GM19452 (cell line): ENCODE measurements around the gene METTL8.
A peak's percentile ranks its signal among the peaks of the same experiment; 100 is the strongest.

ENCODE experiments used
- ATAC-seq: cut with Tn5 transposase; IDR thresholded peaks from one replicate; pipeline ENCODE4 v1.9.1; 2021; ENCODE audit not compliant: unreplicated experiment

The METTL8 gene

DNA sequence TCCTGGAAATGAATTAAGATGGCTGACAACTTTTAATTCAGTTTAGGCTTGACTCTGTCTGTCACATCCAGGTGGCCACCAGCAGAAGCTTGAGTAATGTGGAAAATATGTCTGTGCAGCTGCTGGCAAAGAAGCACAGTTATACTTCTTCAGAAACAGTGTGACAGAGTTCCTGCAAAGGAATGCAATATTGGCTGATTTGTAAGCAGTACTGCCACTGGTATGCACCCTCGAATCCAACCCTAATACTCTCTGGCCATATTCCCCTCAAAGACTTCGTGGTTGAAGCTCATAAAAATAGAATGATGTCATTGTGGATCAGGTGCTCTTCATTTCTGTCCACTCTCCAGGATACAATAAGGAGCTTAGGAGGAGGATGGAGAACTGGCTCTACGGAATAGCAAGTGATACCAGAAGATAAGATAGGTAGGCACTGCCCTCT lies 86.2 kb downstream of the METTL8 start:
- ATAC-seq: no peak

DNA sequence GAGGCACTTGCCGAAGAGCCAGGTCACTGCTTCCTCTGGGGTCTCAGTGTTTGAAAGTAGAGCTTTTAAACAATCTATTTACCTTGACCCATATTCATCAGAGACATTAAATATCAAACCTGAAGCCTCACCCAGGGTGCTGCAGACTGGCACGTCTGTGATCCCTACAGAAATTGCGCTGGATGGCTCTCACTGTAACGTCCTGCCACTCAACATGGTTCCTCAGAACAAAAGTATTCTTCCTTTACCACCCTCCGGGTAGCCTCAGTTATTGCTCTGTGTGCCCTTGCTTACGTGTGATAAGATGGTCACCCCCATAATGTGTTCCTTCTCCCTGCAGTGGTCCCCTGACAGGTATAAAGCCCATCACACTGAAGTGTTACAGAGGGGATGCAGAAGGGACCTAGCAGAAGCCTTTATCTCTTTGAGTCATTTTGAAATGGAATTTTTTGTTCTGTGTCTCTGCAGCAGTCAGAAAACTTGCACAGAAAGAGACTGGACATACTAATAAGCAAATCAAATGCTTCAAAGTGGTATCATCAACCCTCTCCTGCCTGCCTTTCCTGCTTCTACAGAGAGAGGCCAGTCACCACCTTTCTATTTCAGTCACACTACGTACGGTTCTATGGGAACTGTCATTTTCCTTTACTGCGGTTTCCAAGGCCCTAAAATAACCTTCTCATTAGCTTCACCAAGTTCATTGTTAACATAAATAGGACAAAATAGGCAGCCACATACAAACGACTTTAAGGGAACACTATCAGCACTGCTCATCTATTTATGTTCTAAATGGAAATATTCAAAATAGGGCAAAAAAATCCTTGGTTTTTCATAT lies 86.8 kb downstream of the METTL8 start:
- no peak for ATAC-seq

DNA sequence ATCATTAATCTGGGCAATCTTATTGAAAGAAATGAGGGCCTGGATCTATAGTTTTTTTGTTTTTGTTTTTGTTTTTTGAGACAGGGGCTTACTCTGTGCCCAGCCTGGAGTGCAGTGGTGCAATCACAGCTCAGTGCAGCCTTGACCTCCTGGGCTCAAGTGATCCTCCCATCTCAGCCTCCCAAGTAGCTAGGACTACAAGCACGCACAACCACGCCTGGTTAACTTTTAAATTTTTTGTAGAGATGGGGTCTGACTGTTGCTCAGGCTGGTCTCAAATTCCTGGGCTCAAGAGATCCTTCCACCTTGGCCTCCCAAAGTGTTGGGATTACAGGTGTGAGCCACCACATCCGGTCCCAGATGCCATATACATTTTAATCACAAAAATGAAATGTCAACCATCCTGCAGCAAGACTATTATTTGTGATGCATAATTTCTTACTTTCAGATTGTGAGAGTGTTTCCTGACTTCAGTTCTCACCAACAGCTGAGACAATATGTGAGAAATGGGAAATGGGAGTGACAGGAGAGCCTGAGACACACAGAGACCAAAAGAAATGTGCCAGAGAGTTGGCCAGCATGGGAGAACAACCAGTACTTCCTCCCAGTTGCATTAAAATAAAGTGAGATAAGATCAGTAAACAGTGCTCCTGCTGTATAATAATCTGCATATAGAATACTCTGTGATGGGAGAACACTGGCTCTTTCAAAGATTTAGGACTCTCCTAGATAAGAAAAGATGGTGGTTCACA lies 87.6 kb downstream of the METTL8 start:
- ATAC-seq: no peak

DNA sequence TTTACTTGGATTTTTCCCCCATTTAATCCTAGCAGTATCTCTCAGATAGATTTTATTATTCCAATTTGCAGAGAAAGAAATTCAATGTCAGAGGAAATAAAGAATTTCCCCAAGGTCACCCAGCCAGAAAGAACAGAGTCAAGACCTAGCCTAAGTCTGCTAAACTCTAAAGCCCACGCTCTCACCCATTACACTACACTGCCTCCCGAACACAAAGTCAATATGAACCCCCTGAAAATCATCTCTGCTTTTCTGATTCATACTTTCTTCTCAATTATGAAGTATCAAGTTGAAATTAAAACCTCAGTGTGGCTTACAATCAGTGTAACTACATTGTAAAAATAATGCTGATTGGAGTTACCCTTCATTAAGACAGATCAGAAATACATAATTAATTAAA lies 89.6 kb downstream of the METTL8 start:
- no peak for ATAC-seq

DNA sequence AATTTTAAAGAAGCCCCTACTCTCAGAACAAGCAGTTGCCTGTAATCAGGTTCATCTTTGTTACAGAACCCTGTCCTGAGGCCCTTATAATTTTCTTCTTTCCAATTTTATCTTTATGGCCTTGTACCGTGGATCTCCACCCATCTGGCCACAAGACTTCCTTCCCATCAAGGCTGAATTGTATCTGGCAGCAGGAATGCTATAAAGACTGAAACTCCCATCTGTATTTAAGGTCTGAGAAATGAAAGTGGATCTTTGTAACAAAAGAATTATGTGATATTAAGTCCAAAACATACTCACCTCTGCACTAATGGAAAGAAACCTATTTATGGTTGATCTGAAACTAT lies 91.8 kb downstream of the METTL8 start:
- ATAC-seq: no peak

DNA sequence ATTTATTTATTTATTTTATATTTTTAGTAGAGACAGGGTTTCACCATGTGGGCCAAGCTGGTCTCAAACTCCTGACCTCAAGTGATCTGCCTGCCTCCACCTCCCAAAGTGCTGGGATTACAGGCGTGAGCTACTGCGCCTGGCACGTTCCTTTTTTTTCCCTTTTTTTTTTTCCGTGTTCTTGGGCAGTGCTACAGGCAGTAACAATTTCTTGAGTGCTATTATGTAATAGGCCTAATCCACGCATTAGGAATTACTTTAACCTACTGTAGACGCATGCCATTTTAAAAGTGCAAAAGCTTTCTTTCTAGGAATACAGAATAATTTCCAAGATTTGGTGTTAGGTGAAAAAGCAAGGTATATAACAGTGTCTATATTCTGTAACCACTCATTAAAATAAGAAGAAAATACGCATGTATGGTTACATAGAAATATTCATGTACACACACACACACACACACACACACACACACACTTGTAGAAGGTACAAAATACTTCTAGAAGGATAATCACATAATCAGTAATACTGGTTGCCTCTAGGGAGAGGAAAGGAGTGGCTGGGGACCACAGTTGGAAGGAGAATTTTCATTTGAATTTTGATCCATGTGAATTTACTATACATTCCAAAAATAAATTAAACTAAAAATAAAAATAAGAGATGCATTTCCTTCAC lies 92.3 kb downstream of the METTL8 start:
- no peak for ATAC-seq

DNA sequence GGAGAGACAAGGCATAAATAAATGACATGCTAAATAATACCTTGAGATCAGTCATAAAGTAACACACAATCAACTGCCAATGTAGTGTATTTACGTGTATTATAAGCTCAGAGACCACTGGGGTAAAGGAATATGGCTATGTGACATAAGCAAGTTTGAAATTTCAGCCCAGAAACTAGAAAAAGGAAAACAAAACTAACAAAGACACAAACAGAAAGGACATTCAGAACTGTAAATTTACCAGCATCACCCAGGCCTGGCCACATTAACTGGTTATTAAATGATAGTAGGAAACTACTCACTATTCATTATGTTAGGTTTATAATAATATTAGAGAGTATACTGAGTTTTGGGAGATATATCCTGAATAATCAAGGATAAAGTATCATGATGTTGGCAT lies 98.8 kb downstream of the METTL8 start:
- no peak for ATAC-seq

DNA sequence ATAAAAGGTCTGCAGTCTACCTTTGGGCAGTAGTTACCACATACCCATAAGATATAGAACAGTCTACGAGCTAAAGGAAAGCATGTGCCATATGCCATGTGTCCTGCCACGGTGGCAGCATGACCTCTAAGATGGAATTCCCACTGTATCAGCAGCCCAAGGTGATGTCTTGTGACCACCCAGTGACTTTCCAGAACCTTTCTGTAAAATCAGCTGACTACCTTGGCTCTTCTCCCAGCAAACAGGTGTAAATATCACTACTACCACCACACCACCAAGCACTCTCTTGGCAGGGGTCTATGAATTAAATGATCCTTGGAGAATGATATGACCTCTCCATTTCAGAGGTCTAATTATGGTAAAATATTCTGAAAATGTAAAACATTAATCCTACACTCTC lies 99.6 kb downstream of the METTL8 start:
- ATAC-seq: no peak

DNA sequence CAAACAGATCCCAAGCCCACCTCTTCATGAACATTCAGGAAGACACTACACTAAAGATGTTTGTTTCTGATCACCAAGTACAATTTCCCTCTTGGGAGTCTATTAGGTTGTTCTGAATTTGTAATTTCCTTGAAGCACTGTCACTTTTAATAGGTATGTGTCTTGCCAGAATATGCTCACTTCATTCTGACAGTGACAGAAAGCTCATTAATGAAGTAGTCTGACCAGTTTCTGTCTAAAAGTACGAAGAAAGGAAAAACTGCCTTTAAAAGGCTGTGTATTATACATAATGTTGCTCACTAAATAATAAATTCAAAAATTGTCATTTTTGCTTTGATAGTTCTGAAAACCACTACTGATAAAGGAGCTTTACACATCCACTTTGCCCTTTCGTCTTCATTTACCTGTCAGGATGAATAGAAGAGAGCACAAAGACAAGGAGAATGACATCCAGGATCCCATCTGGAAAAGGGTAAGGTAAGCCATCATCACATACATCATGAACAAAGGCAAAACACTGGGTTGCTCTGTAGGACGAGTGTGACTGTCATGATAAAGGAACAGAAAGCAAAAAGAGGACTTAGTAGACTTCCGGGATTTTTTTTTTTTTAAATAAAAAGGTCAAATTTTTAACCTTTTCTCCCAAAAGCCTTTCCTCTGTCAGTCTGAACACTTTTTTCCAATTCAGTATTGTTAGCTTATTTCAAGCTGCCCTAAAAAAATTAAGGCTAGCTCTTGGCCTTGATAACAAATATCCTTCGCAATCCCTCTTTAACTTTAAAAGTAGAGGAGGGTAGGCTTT lies 103.4 kb downstream of the METTL8 start:
- ATAC-seq: no peak

DNA sequence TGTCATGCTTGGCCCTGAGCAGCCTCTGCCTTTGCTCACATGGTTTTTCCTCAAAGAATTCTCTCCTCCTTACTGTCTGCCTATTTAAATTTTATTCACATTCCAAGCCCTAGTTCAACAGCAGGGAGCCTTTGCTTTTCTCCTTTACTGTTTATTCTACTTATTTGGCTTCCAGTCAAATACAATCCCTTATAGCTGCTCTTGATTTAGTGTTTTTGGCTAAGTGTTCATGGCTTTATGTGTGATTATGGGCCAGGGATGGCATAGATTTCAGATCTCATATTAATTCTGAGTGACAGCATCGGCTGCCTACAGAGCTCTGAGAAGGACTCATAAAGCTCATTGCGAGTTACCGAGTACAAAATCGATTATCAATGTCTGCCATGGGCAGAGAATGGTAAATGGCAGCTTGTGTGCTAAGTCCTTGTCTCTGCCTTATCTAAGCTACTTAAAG lies 106.7 kb downstream of the METTL8 start:
- no peak for ATAC-seq

DNA sequence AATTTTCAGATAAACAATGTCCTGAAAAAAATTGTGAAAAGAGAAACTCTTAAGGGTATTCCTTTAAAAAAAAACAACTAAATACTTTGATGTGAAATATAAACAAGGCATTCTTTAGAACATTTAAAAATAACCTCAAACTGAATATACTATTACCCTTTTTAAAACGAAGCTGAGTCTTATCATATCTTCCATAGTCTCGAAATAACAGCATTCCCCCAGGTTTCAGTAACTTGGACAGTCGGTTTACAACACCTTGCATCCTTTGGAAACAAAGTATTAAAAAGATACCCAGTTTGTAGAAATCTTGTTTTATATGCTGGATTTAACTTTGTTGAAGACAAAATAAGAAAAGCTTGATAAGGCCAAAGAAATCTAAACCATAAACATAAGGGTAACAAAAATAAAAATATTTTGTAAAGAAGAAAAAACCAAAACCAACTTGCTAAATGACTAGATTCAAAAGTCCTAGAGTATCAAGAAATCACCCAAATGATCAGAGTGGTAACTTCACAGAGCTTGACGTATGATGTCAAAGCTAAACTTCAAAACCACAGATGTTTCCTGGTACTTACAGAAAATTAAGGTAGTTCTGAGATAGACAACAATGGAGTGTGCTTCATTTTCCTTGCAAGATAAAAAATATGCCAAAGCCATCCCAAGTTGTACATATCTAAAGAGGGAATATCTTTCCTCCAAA lies 107.8 kb downstream of the METTL8 start:
- ATAC-seq: no peak

DNA sequence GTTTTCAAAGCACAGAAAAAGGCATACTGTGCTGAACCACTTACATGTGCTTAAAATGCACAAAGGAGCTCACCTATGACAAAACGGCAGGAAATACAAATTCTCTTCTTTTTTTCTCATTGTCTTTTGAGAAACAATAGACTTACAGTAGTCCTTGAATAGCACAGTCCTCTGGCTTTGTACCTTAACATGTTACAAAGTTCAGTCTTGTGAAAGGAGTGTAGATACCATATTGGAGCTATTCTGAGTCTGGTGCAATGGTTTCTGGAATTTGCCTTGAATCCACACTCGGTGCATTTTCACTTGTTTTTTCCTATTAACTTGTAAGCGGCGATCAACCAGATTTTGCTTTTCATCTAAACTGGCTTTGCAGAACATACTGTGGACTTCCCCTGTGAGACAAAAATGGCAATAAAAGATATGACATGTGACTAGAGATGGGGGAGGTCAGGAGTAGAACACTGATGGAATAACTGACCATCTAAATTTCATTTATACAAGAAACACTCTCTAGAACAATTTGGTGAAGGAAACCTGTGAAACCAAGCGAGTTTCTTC lies 109.7 kb downstream of the METTL8 start:
- ATAC-seq: no peak

DNA sequence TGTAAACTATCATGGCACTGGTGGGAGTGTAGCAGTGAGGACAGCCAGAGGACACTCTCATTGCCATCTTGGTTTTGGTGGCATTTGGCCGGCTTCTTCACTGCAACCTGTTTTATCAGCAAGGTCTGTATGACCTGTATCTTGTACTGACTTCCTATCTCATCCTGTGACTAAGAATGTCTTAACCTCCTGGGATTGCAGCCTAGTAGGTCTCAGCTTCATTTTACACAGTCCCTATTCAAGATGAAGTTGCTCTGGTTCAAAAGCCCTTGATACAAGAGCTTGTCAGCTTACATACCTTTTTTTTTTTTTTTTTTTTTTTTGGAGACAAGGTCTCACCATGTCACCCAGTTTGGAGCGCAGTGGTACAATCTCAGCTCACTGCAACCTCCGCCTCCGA lies 110.9 kb downstream of the METTL8 start:
- ATAC-seq: no peak

DNA sequence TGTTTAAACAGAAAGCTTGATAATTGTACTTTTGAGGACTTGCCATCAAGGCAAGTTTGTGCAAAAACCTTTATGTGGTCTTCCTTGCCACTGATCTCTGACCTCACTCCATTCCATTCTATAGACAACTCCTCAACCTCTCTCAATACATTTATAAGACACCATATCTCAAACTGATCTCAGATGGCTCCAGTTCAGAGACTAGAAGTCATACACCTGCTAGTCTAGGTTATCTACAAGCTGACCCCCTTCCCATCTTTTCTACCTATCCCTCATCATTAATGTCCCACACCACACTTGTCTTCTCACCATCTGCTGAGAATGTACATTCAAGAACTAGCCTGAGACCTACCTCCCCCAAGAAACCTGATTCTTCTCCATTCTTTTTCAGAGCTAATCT lies 113.1 kb downstream of the METTL8 start:
- no peak for ATAC-seq

DNA sequence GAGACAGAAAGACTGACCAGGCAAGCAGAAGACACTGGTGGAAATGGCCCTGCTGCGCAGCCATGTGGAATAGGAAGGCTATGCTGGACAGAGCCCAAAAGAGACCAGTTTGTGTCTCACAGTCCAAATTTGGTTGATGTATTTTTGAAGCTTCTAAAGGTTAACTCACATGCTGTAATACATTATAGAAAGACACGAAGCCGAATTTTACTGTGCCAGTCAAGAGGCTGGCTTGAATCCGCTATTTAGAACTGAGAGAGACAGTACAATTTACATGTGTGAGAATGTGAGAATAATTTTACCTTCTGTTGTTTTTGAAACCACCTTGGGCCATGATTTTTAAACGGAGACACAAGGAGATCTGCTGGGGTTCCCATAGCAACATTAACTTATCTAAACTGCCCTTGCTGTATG lies 113.6 kb downstream of the METTL8 start:
- peak; percentile 28 for ATAC-seq

DNA sequence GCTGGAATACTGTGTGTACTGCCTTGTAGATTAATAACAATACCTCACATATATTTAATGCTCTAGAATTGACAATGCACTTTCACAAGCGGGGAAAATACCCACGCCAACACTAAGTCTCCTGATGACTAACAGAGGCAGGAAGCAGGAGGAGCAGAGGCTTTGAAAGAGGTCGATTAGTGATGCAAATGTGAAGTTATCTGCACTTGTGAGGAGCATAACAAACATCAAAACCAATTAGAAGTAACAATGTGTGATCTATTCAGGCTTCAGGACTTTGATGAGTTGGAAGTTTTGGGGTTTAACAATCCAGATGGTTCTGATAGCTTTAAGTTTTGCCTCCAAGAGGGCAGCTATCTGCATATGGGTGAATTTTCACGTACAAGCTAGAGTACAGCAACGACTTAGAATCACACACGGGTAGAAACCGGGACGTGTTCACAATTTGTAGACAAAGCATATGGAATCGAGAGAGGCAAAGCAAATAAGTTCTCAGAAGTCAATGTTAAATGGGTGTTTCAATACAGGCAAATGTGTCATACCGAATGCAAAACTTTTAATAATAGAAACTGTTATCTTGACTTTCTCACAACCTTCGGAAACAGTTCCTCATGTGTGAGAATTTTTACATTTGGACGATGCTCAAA lies 114.5 kb downstream of the METTL8 start:
- peak; percentile 53 for ATAC-seq

DNA sequence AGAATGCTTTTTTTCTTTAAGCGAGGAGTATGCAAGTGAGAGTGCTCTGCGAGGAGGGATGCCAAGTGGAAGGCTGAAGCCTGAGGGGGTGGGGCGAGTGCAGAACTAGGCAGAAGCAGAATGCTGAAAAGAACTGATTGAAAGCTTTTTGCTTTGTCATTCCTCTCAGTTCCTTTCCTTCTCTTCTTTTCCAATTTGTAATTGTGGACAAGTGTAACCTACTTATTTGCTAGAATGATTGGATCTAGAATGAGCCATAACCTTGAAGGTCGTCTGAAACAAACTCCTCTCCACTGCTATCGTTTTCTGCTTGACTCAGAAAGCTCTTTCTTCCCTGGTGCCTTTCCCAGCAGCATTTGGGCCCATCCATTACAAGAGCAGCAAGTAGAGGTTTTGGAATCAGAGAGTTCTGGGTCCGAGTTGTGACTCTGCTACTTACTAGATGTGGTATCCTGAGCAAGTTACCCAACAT lies 115.3 kb downstream of the METTL8 start:
- no peak for ATAC-seq

DNA sequence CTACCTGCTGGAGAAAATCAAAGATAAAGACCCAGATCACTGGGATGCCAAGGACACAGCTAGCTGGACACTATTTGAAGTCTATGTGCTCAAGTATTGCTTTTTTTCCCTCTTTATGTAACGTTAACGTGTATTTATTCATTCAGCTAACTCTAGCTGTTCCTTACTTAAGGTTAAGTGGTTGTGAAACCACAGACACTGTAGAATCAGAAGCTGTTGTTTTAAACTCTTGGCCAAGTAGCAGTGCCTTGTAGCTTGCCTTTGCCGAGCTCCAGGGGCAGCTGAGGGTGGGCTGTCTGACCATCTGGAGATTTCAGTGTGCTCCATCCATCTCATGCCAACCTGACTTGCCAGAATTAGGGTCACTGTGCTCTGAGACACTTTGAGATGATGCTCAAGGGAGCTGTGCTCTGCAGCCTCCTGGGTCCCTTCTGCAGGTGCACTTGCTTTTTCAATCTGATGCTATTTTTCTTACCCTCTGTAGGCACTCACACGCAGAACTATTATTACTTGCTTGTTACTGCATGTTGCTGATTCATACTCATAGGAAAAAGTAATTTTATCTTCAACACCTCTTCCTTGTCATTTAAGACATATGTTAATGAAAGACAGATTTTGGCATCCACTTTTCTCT lies 116.2 kb downstream of the METTL8 start:
- ATAC-seq: peak; percentile 28

DNA sequence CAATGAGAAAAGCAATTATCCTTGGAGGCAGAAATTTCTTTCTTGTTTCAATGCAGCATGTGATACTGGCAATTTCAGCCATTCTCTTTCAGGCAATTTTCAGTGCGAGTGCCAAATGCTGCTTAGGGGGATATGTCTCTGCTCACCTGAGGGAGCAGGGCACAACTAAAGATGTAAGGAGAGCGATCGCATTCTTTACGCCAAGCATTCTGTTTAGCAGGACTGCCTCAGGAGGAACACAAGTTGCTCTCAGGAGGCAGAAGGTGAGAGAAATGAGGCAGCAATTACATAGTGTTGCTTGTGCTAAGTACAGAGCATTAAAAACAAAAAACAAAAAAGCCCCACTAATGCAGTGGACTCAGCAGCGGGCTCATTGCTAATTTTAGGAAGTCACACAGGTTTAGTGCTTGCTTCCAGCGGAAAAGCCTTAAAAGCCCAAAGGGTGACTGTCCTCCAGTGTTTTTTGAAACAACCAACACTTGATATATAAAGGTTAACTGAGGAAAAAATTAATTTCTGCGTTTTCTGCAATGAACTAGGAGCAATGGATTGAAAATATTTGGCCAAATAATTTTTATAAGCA lies 116.9 kb downstream of the METTL8 start:
- ATAC-seq: no peak
